ENCODE measurements around the gene OCRL.

Gene OCRL

GRCh38 chrX:129585167-129585566, 45.1 kb downstream of the OCRL start:
- no peak for DNase-seq (ENCODE audit: low read depth in 2 of 2)

GRCh38 chrX:129585691-129586090, 45.6 kb downstream of the OCRL start:
- no peak for DNase-seq (ENCODE audit: low read depth in 2 of 2)

GRCh38 chrX:129586446-129586845, 46.4 kb downstream of the OCRL start:
- DNase-seq (ENCODE audit: low read depth in 2 of 2) = no peak

DNA sequence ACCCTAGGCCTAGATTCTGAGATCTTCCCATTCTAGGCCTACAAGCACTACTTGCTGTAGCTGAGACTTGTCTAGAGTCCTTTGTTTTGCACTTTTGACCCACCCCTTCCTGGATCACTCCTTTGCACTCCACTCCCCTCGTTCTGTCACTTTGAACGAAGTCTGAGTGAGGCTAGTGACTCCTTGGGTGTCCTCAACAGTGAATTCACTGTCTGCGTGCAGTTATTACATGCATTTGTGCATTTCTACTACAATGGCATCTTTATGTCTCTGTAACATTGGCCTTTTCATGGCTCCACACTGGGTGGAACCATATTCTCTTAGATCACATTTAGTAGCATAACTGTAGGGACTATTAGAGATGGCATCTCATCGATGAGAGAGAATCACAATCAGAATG, 50.5 kb downstream of the OCRL start:
- DNase-seq (ENCODE audit: low read depth in 2 of 2) = no peak

DNA sequence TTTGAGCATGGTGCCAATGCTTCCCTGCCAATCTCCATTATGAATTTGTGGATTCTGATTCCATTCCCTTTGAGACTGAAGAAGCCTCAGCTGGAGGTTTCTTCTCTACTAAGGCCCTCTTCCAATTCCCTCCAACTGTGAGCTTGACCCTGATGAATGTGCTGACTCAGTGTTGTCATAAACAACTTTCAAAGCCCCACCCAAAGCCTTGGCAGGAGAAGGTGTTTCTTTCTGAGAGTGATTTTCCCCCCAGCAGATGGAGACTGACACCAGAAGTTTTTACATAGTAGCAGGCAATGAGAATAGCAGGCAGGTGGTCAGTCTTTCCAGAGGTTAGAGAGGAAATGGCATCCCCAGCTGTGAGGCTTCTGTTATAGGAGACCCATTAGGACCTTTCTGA, 53.1 kb downstream of the OCRL start:
- DNase-seq (ENCODE audit: low read depth in 2 of 2) = no peak

- no peak for DNase-seq (ENCODE audit: low read depth in 2 of 2)
These were observed 54.7 kb downstream of the OCRL start for GRCh38 chrX:129594781-129595180.

DNA sequence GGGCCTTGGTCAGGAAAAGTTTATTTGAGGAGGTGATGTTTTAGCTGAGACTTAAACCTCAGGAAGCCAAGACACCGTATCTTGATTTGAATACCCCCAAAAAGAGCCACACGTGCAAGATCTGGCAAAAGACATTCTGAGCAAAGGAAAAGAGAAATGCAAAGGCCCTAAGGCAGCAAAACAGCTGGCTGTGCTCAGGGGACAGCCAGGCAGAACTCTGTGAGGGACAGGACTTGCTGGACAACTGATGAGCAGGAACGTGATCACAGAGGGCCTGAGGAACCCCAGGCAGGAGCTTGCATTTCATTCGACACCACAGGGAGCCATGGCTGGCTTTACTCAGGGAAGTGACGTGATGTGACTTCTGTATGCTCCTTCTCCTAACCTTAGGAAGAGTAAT, 56.0 kb downstream of the OCRL start:
- DNase-seq (ENCODE audit: low read depth in 2 of 2) = no peak

DNA sequence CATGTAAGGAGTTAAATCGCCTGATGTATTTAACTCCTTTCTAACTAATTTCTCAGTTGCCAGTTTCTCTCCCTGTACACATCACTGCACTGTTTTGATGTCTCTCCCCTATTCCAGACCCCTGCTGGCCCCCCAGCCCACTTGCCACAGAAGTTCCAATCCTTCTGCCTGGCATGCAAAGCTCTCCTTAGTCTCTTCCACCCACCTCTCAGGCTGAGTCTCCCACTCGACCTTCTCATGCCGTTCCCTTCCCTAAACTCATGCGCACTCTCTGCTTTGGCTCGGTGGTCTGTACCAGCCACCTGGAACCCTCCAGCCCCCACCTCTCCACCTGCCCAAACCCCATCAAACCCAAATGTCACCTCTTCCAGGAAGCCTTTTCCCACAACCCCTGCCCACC, 57.8 kb downstream of the OCRL start:
- DNase-seq (ENCODE audit: low read depth in 2 of 2) = no peak

DNA sequence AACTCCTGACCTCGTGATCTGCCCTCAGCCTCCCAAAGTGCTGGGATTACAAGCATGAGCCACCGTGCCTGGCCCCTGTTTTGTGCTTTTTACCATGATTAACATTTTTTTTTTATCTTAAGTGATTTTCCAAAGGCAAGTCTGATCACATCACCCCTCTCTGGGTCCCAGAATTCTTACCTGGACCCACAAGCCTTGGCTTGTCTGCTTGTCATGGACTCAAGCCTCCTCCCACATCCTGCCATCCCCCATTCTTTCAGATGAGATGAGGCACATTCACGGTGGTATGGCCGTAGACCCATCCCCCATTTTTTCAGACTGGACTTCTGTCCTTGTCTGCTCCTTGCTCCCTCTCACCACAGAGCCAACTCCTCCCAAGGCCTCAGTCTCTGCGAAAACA, 59.4 kb downstream of the OCRL start:
- no peak for DNase-seq (ENCODE audit: low read depth in 2 of 2)

DNA sequence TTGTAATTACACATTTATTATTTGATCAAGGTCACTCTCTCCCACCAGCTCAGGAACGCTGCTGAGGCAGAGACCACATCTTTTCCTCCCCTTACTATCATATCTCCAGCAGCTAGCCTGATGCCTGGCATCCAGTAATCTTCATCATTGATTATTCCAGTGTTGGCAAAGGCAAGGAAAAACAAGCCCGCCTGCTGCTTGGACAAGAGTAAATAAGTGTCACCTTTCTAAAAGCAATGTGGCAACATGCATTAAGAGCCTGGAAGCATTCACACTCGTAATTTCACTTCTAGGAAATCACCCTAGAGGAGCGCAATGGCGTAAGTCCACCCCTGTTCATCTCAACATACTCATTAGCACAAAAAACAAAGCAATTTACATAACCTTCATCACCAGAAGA, 59.9 kb downstream of the OCRL start:
- DNase-seq (ENCODE audit: low read depth in 2 of 2) = no peak

- no peak for DNase-seq (ENCODE audit: low read depth in 2 of 2)
These were observed 60.9 kb downstream of the OCRL start for GRCh38 chrX:129600981-129601424.

DNA sequence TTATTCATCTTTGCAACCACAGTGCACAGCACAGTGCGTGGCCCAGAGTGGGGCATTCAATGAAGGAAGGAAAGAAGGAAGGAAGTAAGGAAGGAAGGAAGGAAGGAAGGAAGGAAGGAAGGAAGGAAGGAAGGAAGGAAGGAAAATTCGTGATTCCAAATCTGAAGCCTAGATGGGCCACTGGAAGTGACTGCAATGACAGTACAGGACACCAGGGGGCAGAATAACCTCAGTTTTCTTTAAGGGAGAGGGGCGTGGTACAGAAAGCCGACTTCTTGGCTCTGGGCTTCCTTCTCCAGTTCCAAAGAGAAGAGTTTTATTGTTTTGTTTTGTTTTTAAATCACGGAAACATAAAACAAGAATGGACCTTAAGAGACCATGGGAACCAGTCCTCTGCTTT, 66.9 kb downstream of the OCRL start:
- DNase-seq (ENCODE audit: low read depth in 2 of 2) = no peak

- no peak for DNase-seq (ENCODE audit: low read depth in 2 of 2)
These were observed 68.4 kb downstream of the OCRL start for GRCh38 chrX:129608496-129608895.

- no peak for DNase-seq (ENCODE audit: low read depth in 2 of 2)
These were observed 69.3 kb downstream of the OCRL start for GRCh38 chrX:129609395-129609794.

DNA sequence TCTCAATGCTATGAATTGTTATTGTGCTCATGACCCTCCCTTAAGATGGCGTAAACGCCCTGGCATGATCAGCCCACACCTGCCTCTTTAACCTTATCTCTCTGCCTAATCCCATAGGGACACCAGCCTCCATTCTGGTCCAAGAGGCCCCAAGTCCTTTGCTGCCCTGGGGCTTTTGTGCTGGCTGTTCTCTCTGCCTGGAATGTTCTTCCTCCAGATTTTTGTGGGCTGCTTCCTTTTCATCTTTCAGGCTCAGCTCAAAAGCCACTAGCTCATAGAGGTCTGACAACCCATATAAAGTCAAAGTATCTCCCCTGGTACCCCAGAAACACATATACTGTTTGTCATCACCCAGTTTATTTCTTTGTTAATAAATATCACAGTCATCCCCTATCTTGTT, 72.3 kb downstream of the OCRL start:
- DNase-seq (ENCODE audit: low read depth in 2 of 2) = no peak

- DNase-seq (ENCODE audit: low read depth in 2 of 2) = no peak
These were observed 73.5 kb downstream of the OCRL start for GRCh38 chrX:129613596-129613995.

GRCh38 chrX:129614481-129615255, 74.6 kb downstream of the OCRL start:
- DNase-seq (ENCODE audit: low read depth in 2 of 2) = no peak

DNA sequence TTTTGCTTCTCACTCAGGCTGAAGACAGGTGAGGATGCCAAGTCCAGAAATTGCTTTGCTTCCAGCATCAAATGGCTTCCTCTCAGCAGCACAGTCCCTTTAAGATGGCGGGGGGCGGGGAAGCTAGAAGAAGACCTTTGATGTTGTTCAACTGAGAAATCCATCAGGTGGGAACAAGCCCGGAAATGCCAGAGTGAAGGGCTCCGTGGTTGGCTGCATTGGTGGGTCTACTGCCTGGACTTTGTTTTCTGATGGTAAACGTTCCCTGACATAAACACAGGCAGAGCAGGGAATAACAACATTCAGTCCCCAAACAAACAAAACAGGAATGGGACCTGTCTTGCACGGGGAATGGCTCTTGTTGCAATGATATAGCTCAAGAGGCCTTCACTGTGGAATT, 77.4 kb downstream of the OCRL start:
- DNase-seq (ENCODE audit: low read depth in 2 of 2) = no peak

DNA sequence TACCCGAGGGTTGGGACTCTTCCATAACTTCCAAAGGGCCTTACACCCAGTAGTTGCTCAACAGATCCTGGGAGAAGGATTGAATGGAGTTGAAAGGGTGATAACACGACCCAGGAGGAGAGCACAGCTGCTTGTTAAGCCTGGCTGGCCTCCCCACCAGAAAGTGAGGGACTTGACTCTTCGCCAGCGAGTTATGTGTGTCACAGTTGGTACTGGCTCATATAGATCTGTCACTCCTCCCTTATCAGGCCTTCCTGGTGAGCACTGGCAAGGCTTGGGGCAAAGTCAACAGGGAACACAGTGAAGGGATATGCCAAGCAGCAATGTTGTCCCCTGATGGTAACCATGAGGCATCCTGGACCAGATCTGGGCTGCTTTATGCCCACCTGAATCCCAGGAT, 78.9 kb downstream of the OCRL start:
- no peak for DNase-seq (ENCODE audit: low read depth in 2 of 2)

DNA sequence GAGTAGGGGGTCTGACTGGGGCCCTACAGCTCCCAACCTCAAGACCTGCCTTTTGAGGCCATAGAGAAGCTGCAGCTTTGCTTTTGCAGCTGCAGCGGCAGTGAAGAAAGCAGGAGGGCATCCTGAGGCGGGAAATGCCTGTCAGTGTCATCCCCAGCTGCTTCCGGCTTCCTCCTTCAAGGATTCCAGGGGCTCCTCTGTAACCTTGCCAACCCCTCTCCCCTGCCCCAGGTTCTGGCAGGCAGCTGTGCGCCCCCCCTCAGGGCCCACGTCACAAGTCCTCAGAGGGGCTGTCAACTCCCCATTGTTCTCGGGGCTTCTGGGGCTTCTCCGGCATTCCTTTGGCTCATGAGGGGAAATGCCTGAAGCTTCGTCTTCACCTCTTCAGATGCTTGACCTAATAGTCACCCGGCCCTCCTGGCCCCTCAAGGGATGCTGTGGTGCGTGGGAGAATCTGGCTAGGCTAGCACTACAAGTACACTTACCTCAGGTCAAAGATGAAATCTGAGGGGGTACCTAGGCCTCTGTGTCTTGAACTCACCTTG, 82.8 kb downstream of the OCRL start:
- peak; percentile 68 to 71 for DNase-seq (ENCODE audit: low read depth in 2 of 2)

DNA sequence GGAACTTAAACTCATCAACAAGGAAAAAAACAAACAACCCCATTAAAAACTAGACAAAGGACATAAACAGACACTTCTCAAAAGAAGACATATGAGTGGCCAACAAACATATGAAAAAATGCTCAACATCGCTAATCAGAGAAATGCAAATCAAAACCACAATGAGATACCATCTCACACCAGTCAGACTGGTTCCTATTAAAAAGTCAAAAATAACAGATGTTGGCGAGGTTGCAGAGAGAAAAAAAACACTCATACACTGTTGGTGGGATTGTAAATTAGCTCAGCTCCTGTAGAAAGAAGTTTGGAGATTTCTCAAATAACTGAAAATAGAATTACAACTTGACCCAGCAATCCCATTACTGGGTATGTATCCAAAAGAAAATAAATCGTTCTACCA, 86.0 kb downstream of the OCRL start:
- peak; percentile 33 to 37 for DNase-seq (ENCODE audit: low read depth in 2 of 2)

- no peak for DNase-seq (ENCODE audit: low read depth in 2 of 2)
These were observed 89.8 kb downstream of the OCRL start for GRCh38 chrX:129629837-129630236.

- no peak for DNase-seq (ENCODE audit: low read depth in 2 of 2)
These were observed 91.8 kb downstream of the OCRL start for GRCh38 chrX:129631849-129632248.

GRCh38 chrX:129632443-129632842, 92.4 kb downstream of the OCRL start:
- DNase-seq (ENCODE audit: low read depth in 2 of 2) = no peak

Data from fibroblast of skin of left biceps (primary cell).